Activated T-helper 9 cell treated with anti-CD3 and anti-CD28 coated beads, Interleukin-2, amount 50 U/mL, for 16 hours (primary cell): Measurements from ENCODE around the gene EIF1.
"Not testable (repeated sequence)": the region's sequence is repeated elsewhere in the genome, so short reads cannot be mapped to it uniquely, and the experiment has no call there.

Source experiments
- DNase-seq: peaks from one replicate; pipeline ENCODE4 v3.0.0-alpha.2; 2020; ENCODE audit warnings: low read depth

EIF1 gene

GRCh38 chr17:41655611-41656111 is 33.0 kb upstream of the EIF1 start:
- DNase-seq, result no peak

- DNase-seq, result no peak
These were observed 32.2 kb upstream of the EIF1 start for GRCh38 chr17:41656249-41657023.

- no peak for DNase-seq
These were observed 31.4 kb upstream of the EIF1 start for GRCh38 chr17:41657176-41657754.

- DNase-seq, result no peak
These were observed 30.7 kb upstream of the EIF1 start for GRCh38 chr17:41657936-41658335.

GRCh38 chr17:41658846-41659245 is 29.8 kb upstream of the EIF1 start:
- no peak for DNase-seq

- DNase-seq, result no peak
These were observed 29.1 kb upstream of the EIF1 start for GRCh38 chr17:41659427-41660212.

- DNase-seq, result no peak
These were observed 28.4 kb upstream of the EIF1 start for GRCh38 chr17:41660221-41660711.

GRCh38 chr17:41663451-41664171 is 25.1 kb upstream of the EIF1 start:
- DNase-seq, result no peak

GRCh38 chr17:41664172-41664457 is 24.6 kb upstream of the EIF1 start:
- no peak for DNase-seq

- no peak for DNase-seq
These were observed 23.8 kb upstream of the EIF1 start for GRCh38 chr17:41664587-41665565.

- peak; percentile 83 for DNase-seq
These were observed 23.0 kb upstream of the EIF1 start for GRCh38 chr17:41665566-41666236.

GRCh38 chr17:41666237-41666641 is 22.4 kb upstream of the EIF1 start:
- DNase-seq, result peak; percentile 62

GRCh38 chr17:41666708-41667279 is 21.9 kb upstream of the EIF1 start:
- DNase-seq, result peak; percentile 78

GRCh38 chr17:41667280-41668041 is 21.2 kb upstream of the EIF1 start:
- DNase-seq, result no peak

GRCh38 chr17:41672153-41672552 is 16.5 kb upstream of the EIF1 start:
- DNase-seq, result no peak

GRCh38 chr17:41675157-41676057 is 13.3 kb upstream of the EIF1 start:
- DNase-seq, result not testable (repeated sequence)

- no peak for DNase-seq
These were observed 12.6 kb upstream of the EIF1 start for GRCh38 chr17:41676058-41676419.

- no peak for DNase-seq
These were observed 10.2 kb upstream of the EIF1 start for GRCh38 chr17:41678411-41678906.
